ENCODE data around the gene NOTCH4. TPM values are rescaled to one million over a fixed set of nuclear protein-coding genes. Genes with fewer than 3 reads are reported as not detected.

The NOTCH4 gene
- total RNA-seq, 1 donor from 2014 or later, result 4.7 TPM

DNA sequence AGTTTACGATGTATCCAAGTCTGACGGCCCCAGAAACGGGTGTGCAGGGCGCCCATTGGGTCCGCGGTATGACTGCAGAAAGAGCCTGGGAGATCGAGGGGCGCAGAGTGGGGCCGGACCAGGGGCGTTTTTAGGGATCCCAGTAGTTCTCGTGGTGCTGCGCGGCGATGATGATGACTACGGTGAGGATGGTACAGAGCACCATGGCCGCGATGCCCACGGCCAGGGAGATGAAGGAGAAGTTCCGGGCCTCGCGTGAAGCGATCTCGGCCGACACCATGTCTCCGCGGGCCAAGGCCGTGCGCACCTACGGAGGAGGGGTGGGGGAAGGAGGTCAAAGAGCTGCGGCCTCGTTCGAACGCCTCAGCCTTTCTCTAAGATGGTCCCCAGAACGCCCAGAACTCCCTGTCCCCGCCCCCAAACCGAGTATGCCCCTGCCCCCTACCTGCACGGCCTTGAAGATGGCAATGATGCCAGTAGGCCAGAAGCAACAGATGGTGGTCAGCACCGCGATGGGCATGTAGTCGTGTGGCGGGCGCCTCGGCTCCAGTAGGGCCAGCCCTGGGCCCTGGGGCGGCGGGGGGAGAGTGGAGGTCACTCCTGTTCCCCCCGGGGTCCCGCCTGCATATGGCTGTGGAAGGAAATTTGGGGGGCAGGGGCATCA is 74.6 kb downstream of the NOTCH4 start:
- Mint-ChIP-seq H3K36me3 (ENCODE audit: insufficient read depth) (peaks cover 4% of the 10 kb centered on the region), H3K4me1 (ENCODE audit: low read depth) (peaks cover 24% of the 10 kb centered on the region), H3K27ac (no peak overlapping the region), H3K9me3 (ENCODE audit: low read depth) (no peaks in the 10 kb centered on the region), H3K27me3 (peaks cover 13% of the 10 kb centered on the region), H3K4me3 (ENCODE audit: low read depth) (no peak overlapping the region)
- no peak for DNase-seq (ENCODE audit: low spot score, unreplicated experiment)
- TF ChIP-seq, protein P1, sequence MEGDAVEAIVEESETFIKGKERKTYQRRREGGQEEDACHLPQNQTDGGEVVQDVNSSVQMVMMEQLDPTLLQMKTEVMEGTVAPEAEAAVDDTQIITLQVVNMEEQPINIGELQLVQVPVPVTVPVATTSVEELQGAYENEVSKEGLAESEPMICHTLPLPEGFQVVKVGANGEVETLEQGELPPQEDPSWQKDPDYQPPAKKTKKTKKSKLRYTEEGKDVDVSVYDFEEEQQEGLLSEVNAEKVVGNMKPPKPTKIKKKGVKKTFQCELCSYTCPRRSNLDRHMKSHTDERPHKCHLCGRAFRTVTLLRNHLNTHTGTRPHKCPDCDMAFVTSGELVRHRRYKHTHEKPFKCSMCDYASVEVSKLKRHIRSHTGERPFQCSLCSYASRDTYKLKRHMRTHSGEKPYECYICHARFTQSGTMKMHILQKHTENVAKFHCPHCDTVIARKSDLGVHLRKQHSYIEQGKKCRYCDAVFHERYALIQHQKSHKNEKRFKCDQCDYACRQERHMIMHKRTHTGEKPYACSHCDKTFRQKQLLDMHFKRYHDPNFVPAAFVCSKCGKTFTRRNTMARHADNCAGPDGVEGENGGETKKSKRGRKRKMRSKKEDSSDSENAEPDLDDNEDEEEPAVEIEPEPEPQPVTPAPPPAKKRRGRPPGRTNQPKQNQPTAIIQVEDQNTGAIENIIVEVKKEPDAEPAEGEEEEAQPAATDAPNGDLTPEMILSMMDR (IDR thresholded peaks at IDR 0.05; ENCODE audit: unreplicated experiment), result no peak

DNA sequence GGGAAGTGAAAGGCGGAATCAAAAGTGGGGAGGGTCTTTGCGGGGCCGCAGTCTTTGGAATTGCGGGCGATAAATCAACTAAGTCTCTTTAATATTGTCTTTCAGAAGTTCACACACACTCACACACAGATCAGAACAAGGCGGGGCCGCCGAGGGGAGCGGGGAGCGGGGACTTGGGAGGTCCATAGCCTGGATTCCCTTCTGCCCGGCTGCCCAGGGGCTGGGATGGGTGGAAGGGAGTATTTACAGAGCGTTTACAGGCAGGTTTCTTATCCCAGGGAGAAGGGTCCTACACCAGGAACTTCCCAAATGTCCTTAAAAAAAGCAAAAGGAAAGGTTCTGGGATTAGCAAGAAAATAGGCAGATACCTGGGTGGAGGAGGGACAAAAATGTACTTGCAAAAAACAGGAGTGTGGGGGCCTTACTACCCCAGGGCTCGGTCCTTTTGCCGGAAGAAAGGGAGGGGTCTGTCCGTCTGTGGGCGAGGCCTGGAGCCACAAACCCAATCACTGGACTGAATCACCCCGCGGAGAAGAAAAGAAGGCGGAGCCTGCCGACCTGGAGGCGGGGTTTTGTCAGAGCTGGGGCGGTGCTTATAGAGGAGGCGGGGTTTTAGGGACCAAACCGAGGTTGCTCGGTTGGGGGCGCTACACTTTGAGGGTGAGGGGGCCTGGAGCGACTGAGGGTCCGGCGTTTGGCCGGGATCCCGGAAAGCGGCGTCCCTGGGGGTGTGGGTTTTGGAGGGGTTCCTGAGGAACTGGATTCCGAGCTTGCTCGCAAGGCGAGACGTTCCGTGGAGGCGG is 75.4 kb downstream of the NOTCH4 start:
- H3K27ac Mint-ChIP-seq, result no peak overlapping the region
- peaks cover 13% of the 10 kb centered on the region for H3K27me3 Mint-ChIP-seq
- peaks cover 4% of the 10 kb centered on the region for H3K36me3 Mint-ChIP-seq (ENCODE audit: insufficient read depth)
- peaks cover 21% of the 10 kb centered on the region for H3K4me1 Mint-ChIP-seq (ENCODE audit: low read depth)
- no peaks in the 10 kb centered on the region for H3K9me3 Mint-ChIP-seq (ENCODE audit: low read depth)
- no peak overlapping the region for H3K4me3 Mint-ChIP-seq (ENCODE audit: low read depth)
- TF ChIP-seq, protein P1 (IDR thresholded peaks at IDR 0.05; ENCODE audit: unreplicated experiment), result no peak
- no peak for DNase-seq (ENCODE audit: low spot score, unreplicated experiment)

DNA sequence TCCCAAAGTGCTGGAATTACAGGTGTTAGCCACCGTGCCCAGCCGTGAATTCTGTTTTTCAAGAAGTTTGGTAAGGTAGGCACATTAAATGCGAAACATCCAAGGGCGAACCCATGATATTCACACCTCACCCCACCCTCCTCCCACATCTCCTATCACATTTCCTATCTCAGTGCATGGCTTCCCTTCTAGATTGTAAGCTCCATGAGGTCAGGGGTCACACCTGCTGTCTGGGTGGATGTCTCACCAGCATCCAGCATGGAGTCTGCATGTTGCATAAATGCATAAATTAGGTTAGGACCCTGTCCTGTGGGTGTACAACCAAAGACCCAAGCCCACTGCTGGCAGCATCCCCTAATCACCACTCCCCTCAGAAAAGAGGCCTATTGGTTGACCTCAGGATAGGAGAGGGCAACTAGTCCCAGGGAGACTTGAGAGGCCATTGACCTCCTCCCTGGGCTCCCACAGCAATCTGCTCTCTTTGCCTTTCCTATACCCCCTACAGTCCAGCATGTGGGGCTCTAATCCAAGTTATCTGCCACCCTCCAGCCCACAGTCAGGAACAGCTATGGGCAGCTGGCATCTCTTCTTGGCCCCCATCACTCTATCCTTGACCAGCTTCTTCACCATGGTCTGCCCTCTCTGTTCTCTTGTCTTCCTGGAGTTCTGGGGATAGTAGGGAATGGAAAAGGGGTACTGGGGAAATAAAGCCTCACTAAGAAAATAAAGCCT is 76.3 kb downstream of the NOTCH4 start:
- Mint-ChIP-seq H3K36me3 (ENCODE audit: insufficient read depth) (peaks cover 4% of the 10 kb centered on the region), H3K27me3 (peaks cover 13% of the 10 kb centered on the region), H3K9me3 (ENCODE audit: low read depth) (no peaks in the 10 kb centered on the region), H3K4me3 (ENCODE audit: low read depth) (no peak overlapping the region), H3K4me1 (ENCODE audit: low read depth) (peaks cover 14% of the 10 kb centered on the region), H3K27ac (no peak overlapping the region)
- DNase-seq (ENCODE audit: low spot score, unreplicated experiment), result no peak
- TF ChIP-seq, protein P1 (IDR thresholded peaks at IDR 0.05; ENCODE audit: unreplicated experiment), result no peak

DNA sequence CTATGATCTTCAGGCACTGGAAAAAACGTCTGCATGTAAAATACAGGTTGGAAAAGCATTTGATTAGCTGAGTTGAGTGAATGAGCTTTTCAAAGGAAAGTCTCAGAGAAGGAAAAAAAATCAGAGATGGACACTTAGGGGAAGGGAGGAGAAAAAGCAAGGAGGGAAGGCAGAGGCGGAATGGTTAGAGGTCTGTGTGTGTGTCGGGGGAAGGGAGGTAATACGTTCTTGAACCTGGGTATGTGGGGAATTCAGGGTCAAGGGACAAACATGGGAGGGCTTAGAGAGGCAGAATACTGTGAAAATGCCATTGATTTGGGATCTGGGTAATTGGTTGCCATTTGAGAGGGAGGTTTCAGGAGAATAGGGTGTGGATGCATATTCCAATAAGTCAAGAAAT is 77.2 kb downstream of the NOTCH4 start:
- peak overlapping the region; percentile 7 for H3K27ac Mint-ChIP-seq
- peaks cover 4% of the 10 kb centered on the region for H3K36me3 Mint-ChIP-seq (ENCODE audit: insufficient read depth)
- H3K4me3 Mint-ChIP-seq (ENCODE audit: low read depth), result no peak overlapping the region
- no peak for DNase-seq (ENCODE audit: low spot score, unreplicated experiment)
- H3K27me3 Mint-ChIP-seq, result peaks cover 13% of the 10 kb centered on the region
- TF ChIP-seq, protein P1 (IDR thresholded peaks at IDR 0.05; ENCODE audit: unreplicated experiment), result no peak
- H3K9me3 Mint-ChIP-seq (ENCODE audit: low read depth), result no peaks in the 10 kb centered on the region
- H3K4me1 Mint-ChIP-seq (ENCODE audit: low read depth), result peaks cover 12% of the 10 kb centered on the region

DNA sequence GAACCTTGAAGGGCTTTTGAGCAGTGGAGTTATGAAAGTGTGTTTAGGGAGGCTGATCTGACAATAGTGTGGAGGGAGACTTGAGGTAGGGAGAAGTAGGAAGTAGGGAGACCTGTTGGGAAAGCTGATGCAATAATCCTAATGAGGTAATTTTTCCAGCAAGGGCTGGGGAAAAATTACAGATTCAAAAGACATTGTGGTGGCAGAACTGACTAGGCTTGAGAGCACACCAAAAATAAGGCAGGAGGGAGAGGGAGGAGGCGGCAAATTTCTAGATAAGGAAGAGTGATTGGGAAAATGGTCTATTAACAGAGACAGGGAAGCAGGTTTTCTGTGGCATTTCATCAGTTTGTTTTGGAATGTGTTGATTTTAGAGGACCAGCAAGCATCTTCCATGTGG is 77.6 kb downstream of the NOTCH4 start:
- Mint-ChIP-seq H3K27ac (peak overlapping the region; percentile 7), H3K4me1 (ENCODE audit: low read depth) (peaks cover 12% of the 10 kb centered on the region), H3K4me3 (ENCODE audit: low read depth) (no peak overlapping the region), H3K36me3 (ENCODE audit: insufficient read depth) (peaks cover 4% of the 10 kb centered on the region), H3K9me3 (ENCODE audit: low read depth) (no peaks in the 10 kb centered on the region), H3K27me3 (peaks cover 12% of the 10 kb centered on the region)
- TF ChIP-seq, protein P1 (IDR thresholded peaks at IDR 0.05; ENCODE audit: unreplicated experiment), result no peak
- no peak for DNase-seq (ENCODE audit: low spot score, unreplicated experiment)

Measured in progenitor cell of endocrine pancreas (in vitro differentiated cells).